HG03159 (cell line): ENCODE measurements around the gene RTN3.
A peak's percentile ranks its signal among the peaks of the same experiment; 100 is the strongest.
"Not testable (repeated sequence)": the region's sequence is repeated elsewhere in the genome, so short reads cannot be mapped to it uniquely, and the experiment has no call there.

Source experiments
- ATAC-seq: cut with Tn5 transposase; IDR thresholded peaks from one replicate; pipeline ENCODE4 v1.9.1; 2021; ENCODE audit warnings: mild to moderate bottlenecking, moderate library complexity; ENCODE audit not compliant: unreplicated experiment

The RTN3 gene

GRCh38 chr11:63682066-63683021 is 1.0 kb downstream of the RTN3 start:
- ATAC-seq, result peak; percentile 2

- no peak for ATAC-seq
These were observed 2.1 kb downstream of the RTN3 start for GRCh38 chr11:63683133-63683991.

GRCh38 chr11:63685158-63685721 is 3.9 kb downstream of the RTN3 start:
- not testable (repeated sequence) for ATAC-seq

DNA sequence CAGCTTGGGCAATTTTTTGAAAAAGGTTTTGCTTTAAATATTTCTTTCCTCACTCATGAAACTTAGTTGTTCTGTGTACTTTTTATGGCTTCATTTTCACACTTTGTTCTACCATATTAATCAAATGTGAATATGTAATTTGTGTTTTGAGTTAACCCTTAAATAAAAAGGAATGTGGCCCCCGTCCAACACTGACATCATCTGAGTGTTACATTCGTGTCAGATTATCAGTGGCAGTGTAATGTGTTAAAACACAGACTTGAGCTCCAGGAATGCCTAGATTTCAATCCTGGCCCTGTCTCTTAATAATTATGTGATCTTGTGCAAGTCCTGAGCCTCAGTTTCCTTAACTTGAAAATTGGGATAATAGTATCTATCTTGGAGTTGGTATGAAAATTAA is 5.6 kb downstream of the RTN3 start:
- ATAC-seq, result no peak

GRCh38 chr11:63687845-63688244 is 6.5 kb downstream of the RTN3 start:
- no peak for ATAC-seq

DNA sequence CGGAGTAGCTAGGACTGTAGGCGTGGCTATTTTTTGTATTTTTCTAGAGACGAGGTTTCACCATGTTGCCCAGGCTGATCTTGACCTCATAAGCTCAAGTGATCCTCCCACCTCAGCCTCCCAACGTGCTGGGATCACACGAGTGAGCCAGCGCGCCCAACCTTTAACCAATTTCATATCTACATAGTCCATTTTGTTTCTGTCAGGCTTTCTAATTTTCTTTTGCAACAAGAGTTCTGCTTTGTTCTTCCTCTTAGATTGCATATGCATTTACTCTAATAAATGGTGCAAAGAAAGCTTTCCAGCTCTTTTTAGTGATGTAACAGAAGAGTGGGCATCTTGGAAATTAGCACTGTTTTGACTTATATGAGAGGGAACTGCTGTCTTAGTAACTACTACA is 13.3 kb downstream of the RTN3 start:
- ATAC-seq, result no peak

DNA sequence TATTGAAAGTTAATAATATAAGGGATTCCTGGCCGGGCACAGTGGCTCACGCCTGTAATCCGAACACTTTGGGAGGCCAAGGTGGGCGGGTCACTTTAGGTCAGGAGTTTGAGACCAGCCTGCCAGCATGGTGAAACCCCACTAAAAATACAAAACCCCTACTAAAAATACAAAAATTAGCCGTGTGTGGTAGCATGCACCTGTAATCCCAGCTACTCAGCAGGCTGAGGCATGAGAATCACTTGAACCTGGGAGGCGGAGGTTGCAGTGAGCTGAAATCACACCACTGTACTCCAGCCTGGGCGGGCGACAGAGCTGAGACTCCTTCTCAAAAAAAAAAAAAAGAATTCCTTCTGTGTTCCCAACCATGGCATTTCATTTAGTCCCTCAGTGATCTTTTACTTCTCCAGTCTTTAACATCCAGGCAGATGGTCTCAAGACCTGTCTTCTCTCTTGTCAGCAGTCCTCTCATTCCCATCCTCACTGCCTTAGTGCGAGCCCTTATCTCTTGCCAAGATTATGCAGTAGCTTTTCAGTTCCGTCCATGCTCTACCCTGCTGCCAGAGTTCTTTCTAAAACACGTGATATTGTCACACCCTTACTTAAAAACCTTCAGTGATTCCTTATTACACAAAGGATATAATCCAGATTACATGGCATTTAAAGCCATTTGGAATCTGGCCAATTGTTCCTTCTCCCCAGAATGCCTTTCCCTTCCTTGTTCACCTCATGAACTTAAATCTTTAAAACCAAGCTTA is 17.9 kb downstream of the RTN3 start:
- no peak for ATAC-seq

DNA sequence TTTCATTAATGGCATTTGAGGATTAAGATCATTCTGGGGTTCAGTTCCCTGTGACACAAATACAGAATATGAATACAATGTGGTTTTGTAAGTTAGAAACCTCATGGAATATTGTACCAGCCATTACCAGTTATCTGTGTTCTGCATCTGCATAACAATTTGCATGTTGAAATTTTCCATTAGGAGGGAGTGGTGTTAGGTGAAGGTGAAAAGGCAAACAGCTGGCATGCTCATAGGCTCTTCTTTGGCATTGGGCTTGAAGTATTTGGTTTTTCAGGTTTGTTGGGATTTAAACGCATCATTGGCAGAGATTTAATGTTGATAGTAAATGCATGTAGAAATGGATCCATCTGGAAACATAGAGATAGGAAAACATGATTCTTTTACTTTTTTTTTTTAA is 18.6 kb downstream of the RTN3 start:
- no peak for ATAC-seq

- no peak for ATAC-seq
These were observed 24.2 kb downstream of the RTN3 start for GRCh38 chr11:63705526-63705925.

DNA sequence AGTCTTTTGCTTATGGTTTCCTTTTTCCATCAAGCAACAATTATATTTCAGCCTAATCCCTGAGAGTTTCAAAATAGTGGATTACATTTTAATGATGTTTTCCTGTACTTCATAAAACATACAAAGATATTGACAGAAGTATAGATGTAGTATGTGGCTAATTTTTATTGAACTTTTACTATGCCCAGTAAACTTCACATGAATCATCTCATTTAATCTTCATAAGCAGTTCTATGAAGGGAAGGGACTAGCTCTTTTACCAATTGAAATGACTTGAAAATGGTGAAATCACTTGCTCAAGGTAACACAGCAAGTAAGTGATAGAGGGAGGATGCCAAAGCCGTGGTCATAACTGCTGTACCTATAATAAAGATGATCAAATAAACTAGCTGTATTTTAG is 27.5 kb downstream of the RTN3 start:
- no peak for ATAC-seq

DNA sequence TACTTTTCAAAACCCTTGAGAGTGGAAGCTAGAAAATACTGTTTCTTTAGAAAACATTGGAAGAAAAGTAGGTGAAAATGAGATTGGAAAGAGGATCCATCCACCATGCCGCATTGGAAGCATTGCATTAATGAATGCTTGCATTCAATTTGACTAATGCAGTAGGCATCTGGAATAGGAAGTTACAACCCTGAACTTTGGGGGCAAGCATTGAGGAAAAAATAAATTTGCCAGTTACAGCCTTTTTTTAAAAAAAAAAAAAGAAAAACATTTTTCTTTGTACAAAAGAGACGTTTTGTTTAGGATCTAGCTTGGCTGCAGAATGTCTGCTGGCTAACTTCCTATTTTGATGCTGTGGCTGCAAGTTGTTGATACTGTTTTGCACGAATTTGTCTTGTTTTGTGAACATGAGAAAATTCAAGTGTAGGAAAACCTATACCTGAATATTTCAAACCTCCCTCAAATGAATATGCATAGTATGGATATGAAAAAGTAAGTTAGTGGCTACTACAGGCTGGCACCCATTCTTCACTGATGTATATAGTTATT is 28.1 kb downstream of the RTN3 start:
- no peak for ATAC-seq

- ATAC-seq, result no peak
These were observed 29.3 kb downstream of the RTN3 start for GRCh38 chr11:63710476-63711217.

GRCh38 chr11:63711838-63712237 is 30.5 kb downstream of the RTN3 start:
- no peak for ATAC-seq

DNA sequence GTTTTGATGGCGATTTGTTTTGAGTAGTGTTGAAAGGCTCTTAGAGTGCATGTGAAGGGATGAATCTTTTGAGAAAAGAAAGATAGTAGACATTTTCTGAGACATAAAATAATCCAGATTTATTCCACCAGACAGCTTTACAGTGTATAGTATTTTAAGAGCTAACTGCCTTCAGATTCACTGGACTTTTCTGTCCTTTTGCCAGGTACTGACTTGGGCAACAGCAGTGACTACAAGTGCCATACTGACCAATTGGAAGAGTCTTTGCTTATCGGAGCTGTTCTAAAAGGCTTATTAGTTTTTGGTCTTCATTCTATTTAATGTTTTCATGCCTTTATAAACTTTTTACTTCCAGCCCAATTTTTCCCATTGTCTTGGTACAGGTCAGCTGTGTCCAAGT is 32.5 kb downstream of the RTN3 start:
- ATAC-seq, result no peak

DNA sequence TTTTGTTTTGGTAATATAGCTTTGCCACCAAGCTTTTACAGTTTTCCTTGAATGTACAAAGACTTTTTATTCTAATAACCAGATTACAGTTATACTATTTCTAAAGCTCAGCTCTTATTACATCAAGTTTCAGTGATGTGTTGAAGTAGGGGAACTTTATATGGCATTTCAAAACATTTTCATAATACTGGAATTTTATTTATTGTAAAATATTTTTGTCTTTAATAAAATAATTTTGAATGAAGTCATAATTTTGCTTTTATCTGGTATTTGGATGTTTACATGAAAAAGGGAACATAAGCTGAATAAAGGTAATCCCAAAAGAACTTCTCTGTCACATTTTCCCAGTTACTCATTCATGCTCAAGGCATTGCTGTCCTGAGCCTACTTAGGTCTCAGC is 34.7 kb downstream of the RTN3 start:
- ATAC-seq, result no peak

- no peak for ATAC-seq
These were observed 37.7 kb downstream of the RTN3 start for GRCh38 chr11:63719001-63719400.

DNA sequence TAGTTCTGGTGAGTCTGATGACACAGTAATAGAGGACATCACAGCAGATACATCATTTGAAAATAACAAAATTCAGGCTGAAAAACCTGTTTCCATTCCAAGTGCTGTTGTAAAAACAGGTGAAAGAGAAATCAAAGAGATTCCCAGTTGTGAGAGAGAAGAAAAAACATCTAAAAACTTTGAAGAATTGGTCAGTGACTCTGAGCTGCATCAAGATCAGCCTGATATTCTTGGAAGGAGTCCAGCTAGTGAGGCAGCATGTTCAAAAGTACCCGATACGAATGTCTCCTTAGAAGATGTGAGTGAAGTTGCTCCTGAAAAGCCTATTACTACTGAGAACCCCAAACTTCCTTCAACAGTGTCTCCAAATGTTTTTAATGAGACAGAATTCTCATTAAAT is 38.7 kb downstream of the RTN3 start:
- no peak for ATAC-seq

DNA sequence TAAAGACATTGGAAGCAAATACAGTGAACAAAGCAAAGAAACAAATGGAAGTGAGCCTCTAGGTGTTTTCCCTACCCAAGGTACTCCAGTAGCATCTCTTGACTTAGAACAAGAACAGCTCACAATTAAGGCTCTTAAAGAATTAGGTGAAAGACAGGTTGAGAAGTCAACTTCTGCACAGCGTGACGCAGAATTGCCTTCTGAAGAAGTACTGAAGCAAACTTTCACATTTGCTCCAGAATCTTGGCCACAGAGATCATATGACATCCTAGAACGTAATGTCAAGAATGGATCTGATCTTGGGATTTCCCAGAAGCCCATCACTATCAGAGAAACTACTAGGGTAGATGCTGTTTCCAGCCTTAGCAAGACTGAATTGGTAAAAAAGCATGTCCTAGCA is 39.3 kb downstream of the RTN3 start:
- ATAC-seq, result no peak

DNA sequence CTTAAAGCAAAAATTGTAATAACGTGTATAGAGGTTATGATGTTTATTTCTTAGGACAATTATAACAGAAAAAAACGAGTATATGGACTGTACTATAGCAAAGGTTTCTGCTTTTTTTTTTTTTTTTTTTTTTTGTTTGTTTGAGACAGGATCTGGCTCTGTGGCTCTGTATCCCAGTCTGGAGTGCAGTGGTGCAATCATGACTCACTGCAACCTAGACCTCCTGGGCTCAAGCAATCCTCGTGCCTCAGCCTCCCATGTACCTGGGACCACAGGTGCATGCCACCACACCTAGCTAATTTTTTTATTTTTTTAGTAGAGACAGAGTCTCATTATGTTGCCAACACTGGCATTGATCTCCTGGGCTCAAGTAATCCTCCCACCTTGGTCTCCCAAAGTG is 48.0 kb downstream of the RTN3 start:
- no peak for ATAC-seq

DNA sequence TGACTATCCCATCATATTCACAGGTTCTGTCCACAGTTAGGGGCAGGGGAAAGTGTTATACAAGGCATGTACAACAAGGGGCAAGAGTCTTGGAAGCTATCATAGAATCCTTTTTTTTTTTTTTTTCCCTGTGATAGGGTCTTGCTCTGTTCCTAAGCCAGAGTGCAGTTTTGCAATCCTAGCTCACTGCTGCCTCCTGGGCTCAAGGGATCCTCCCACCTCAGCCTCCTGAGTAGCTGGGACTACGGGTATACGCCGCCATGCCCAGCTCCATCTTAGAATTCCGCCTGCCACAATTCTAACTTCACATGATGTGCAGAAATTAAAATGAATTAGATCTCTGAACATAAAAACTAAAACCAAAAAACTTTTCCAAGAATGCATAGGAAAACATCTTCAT is 55.6 kb downstream of the RTN3 start:
- no peak for ATAC-seq
